Gastroesophageal sphincter (tissue), 3 donors: ENCODE measurements around the gene PLEKHD1.

Experiments
- EP300 ChIP-seq: sonication (generic); formaldehyde crosslinking; IDR thresholded peaks from one replicate; pipeline ENCODE4 v1.6.1; 2017; ENCODE audit warnings: antibody characterized with exemption, mild to moderate bottlenecking
- POLR2A ChIP-seq, 2 donors: fragments of 450-650 bp; IDR thresholded peaks; one replicate each; pipeline ENCODE4 v1.6.1; 2017; ENCODE audit warnings: antibody characterized with exemption in 2 of 2, mild to moderate bottlenecking in 2 of 2, moderate library complexity in 1 of 2
- TF ChIP-seq, protein P1 (sequence below), 4 experiments: fragments of 200-600 bp in 2 of 4; fragments of 450-650 bp in 2 of 4; sonication (generic) in 1 of 4; IDR thresholded peaks; one replicate each; pipeline ENCODE4 v1.5.1; 2017 to 2019; ENCODE audit warnings: antibody characterized with exemption in 4 of 4, mild to moderate bottlenecking in 2 of 4, moderate library complexity in 2 of 4

GRCh38 chr14:69528930-69529329 lies 44.4 kb downstream of the PLEKHD1 start:
- TF ChIP-seq, protein P1, sequence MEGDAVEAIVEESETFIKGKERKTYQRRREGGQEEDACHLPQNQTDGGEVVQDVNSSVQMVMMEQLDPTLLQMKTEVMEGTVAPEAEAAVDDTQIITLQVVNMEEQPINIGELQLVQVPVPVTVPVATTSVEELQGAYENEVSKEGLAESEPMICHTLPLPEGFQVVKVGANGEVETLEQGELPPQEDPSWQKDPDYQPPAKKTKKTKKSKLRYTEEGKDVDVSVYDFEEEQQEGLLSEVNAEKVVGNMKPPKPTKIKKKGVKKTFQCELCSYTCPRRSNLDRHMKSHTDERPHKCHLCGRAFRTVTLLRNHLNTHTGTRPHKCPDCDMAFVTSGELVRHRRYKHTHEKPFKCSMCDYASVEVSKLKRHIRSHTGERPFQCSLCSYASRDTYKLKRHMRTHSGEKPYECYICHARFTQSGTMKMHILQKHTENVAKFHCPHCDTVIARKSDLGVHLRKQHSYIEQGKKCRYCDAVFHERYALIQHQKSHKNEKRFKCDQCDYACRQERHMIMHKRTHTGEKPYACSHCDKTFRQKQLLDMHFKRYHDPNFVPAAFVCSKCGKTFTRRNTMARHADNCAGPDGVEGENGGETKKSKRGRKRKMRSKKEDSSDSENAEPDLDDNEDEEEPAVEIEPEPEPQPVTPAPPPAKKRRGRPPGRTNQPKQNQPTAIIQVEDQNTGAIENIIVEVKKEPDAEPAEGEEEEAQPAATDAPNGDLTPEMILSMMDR (IDR thresholded peaks at IDR 0.05), result no peak
- TF ChIP-seq POLR2A (IDR thresholded peaks at IDR 0.05), result no peak
- no peak for TF ChIP-seq EP300
